Muscle of back (tissue), 11 donors: ENCODE measurements around the gene ATP8A2. TPM values are rescaled to one million over a fixed set of nuclear protein-coding genes. Genes with fewer than 3 reads are reported as not detected.
A peak's percentile ranks its signal among the peaks of the same experiment; 100 is the strongest.
"Not testable (repeated sequence)": the region's sequence is repeated elsewhere in the genome, so short reads cannot be mapped to it uniquely, and the experiment has no call there.

Experiments used
- DNase-seq, 3 donors: peaks; one replicate each; pipeline versions ENCODE4 v3.0.0 to v3.0.0-alpha.2; 2013
- polyA plus RNA-seq, 10 donors: library from polyadenylated mRNA; unstranded; fragments of 120-200 nt; gene quantifications; one replicate each; pipeline ENCODE4 v1.2.1, GENCODE V29; 2013; ENCODE audit not compliant: insufficient read length in 10 of 10

The ATP8A2 gene
- polyA plus RNA-seq, 10 donors = 1.5 to 3.6 (median 2.2) TPM

- DNase-seq = no peak
Measured at GRCh38 chr13:25915840-25916518, 544.2 kb downstream of the ATP8A2 start.

- no peak for DNase-seq
Measured at GRCh38 chr13:25920277-25920676, 548.5 kb downstream of the ATP8A2 start.

- no peak for DNase-seq
Measured at GRCh38 chr13:25920931-25921330, 549.2 kb downstream of the ATP8A2 start.

GRCh38 chr13:25922376-25922775, 550.6 kb downstream of the ATP8A2 start:
- DNase-seq = peak; percentile 42 to 62 (median 55)

GRCh38 chr13:25923217-25924085, 551.7 kb downstream of the ATP8A2 start:
- DNase-seq = no peak

- DNase-seq = no peak
Measured at GRCh38 chr13:25927363-25927762, 555.6 kb downstream of the ATP8A2 start.

- peak; percentile 32 to 64 (median 38) for DNase-seq
Measured at GRCh38 chr13:25927932-25928331, 556.2 kb downstream of the ATP8A2 start.

GRCh38 chr13:25928941-25929505, 557.2 kb downstream of the ATP8A2 start:
- no peak for DNase-seq

- no peak for DNase-seq
Measured at GRCh38 chr13:25929816-25930215, 558.0 kb downstream of the ATP8A2 start.

GRCh38 chr13:25930653-25931052, 558.9 kb downstream of the ATP8A2 start:
- DNase-seq = no peak

- no peak for DNase-seq
Measured at GRCh38 chr13:25932365-25932764, 560.6 kb downstream of the ATP8A2 start.

GRCh38 chr13:25933520-25933919, 561.7 kb downstream of the ATP8A2 start:
- no peak for DNase-seq

- DNase-seq = no peak
Measured at GRCh38 chr13:25934127-25934526, 562.4 kb downstream of the ATP8A2 start.

- DNase-seq = no peak
Measured at GRCh38 chr13:25939961-25940687, 568.4 kb downstream of the ATP8A2 start.

- DNase-seq = no peak
Measured at GRCh38 chr13:25943081-25943480, 571.3 kb downstream of the ATP8A2 start.

- DNase-seq = no peak
Measured at GRCh38 chr13:25943658-25944057, 571.9 kb downstream of the ATP8A2 start.

- peak in 1 of 3 donors; percentile 49 for DNase-seq
Measured at GRCh38 chr13:25945596-25945995, 573.8 kb downstream of the ATP8A2 start.

GRCh38 chr13:25946321-25946720, 574.5 kb downstream of the ATP8A2 start:
- no peak for DNase-seq

- DNase-seq = no peak
Measured at GRCh38 chr13:25948910-25949309, 577.1 kb downstream of the ATP8A2 start.

- DNase-seq = no peak
Measured at GRCh38 chr13:25951831-25952230, 580.1 kb downstream of the ATP8A2 start.

GRCh38 chr13:25954080-25954479, 582.3 kb downstream of the ATP8A2 start:
- not testable (repeated sequence) for DNase-seq

GRCh38 chr13:25954943-25955342, 583.2 kb downstream of the ATP8A2 start:
- DNase-seq = not testable (repeated sequence)
